GM19372 (cell line): ENCODE measurements around the gene HSD17B3.
"Not testable (repeated sequence)": the region's sequence is repeated elsewhere in the genome, so short reads cannot be mapped to it uniquely, and the experiment has no call there.

Source experiments
- ATAC-seq: cut with Tn5 transposase; IDR thresholded peaks from one replicate; pipeline ENCODE4 v1.9.1; 2021; ENCODE audit warnings: mild to moderate bottlenecking, low read depth, moderate library complexity; ENCODE audit not compliant: unreplicated experiment

HSD17B3 gene

GRCh38 chr9:96309850-96310249, 7.9 kb upstream of the HSD17B3 start:
- ATAC-seq, result no peak

GRCh38 chr9:96306958-96307357, 5.0 kb upstream of the HSD17B3 start:
- not testable (repeated sequence) for ATAC-seq

GRCh38 chr9:96305171-96305570, 3.2 kb upstream of the HSD17B3 start:
- no peak for ATAC-seq

GRCh38 chr9:96304230-96304629, 2.3 kb upstream of the HSD17B3 start:
- no peak for ATAC-seq

- ATAC-seq, result no peak
These were observed 2.2 kb downstream of the HSD17B3 start for GRCh38 chr9:96299823-96300222.

GRCh38 chr9:96294159-96294545, 7.8 kb downstream of the HSD17B3 start:
- no peak for ATAC-seq

- ATAC-seq, result no peak
These were observed 8.3 kb downstream of the HSD17B3 start for GRCh38 chr9:96293498-96294158.

- no peak for ATAC-seq
These were observed 12.6 kb downstream of the HSD17B3 start for GRCh38 chr9:96289392-96289791.

- ATAC-seq, result no peak
These were observed 20.3 kb downstream of the HSD17B3 start for GRCh38 chr9:96281641-96282040.

GRCh38 chr9:96279932-96280331, 22.0 kb downstream of the HSD17B3 start:
- no peak for ATAC-seq

GRCh38 chr9:96274939-96275338, 27.0 kb downstream of the HSD17B3 start:
- no peak for ATAC-seq

- ATAC-seq, result no peak
These were observed 31.7 kb downstream of the HSD17B3 start for GRCh38 chr9:96270236-96270744.

GRCh38 chr9:96258967-96259366, 43.0 kb downstream of the HSD17B3 start:
- ATAC-seq, result no peak

- ATAC-seq, result no peak
These were observed 45.2 kb downstream of the HSD17B3 start for GRCh38 chr9:96256800-96257199.

- ATAC-seq, result no peak
These were observed 46.3 kb downstream of the HSD17B3 start for GRCh38 chr9:96255698-96256097.

GRCh38 chr9:96253059-96253696, 48.8 kb downstream of the HSD17B3 start:
- no peak for ATAC-seq

GRCh38 chr9:96251451-96251850, 50.5 kb downstream of the HSD17B3 start:
- no peak for ATAC-seq

GRCh38 chr9:96249746-96250145, 52.2 kb downstream of the HSD17B3 start:
- ATAC-seq, result no peak

- ATAC-seq, result no peak
These were observed 55.7 kb downstream of the HSD17B3 start for GRCh38 chr9:96246267-96246671.

- ATAC-seq, result no peak
These were observed 56.6 kb downstream of the HSD17B3 start for GRCh38 chr9:96245399-96245798.

GRCh38 chr9:96243778-96244177, 58.2 kb downstream of the HSD17B3 start:
- no peak for ATAC-seq

- no peak for ATAC-seq
These were observed 59.2 kb downstream of the HSD17B3 start for GRCh38 chr9:96242811-96243210.
